Endothelial cell of umbilical vein (primary cell): Measurements from ENCODE around the gene ATF6B.

Experiments used
- CTCF ChIP-seq, 2 donors: IDR thresholded peaks; 1 replicate in 1 of 2; 2 replicates in 1 of 2; pipeline ENCODE4 v1.5.1; 2011; ENCODE audit warnings: low read length in 2 of 2, mild to moderate bottlenecking in 2 of 2, moderate library complexity in 2 of 2, control low read depth in 1 of 2, inconsistent platforms in 1 of 2, low read depth in 1 of 2; ENCODE audit not compliant: insufficient read depth in 1 of 2; ENCODE audit errors: extremely low read depth in 1 of 2
- POLR2A ChIP-seq: IDR thresholded peaks from 2 replicates; pipeline ENCODE4 v1.6.1; 2012; ENCODE audit warnings: low read depth, mild to moderate bottlenecking, control low read depth, low read length

- no peak for TF ChIP-seq POLR2A
- no peak for TF ChIP-seq CTCF (IDR thresholded peaks at IDR 0.05; ENCODE audit: extremely low read depth in 1 of 2, insufficient read depth in 1 of 2, low read depth in 1 of 2, low read length in 2 of 2)
These were observed 35.7 kb upstream of the ATF6B start for GRCh38 chr6:32163559-32164258.
